Ascending aorta (tissue), 2 donors: ENCODE data around the gene MAP3K4. TPM values are rescaled to one million over a fixed set of nuclear protein-coding genes. Genes with fewer than 3 reads are reported as not detected.

Experiments used
- DNase-seq, 2 donors: peaks; one replicate each; pipeline ENCODE4 v3.0.0-alpha.2; 2019; ENCODE audit warnings: low spot score in 2 of 2
- H3K27ac ChIP-seq, 2 donors: fragments of 200-600 bp; sonication (generic); one replicate each; pipeline ENCODE4 v1.5.1; 2016 to 2017; ENCODE audit warnings: mild to moderate bottlenecking in 1 of 2
- H3K27me3 ChIP-seq: fragments of 200-600 bp; sonication (generic); one replicate; pipeline ENCODE4 v1.5.1; 2017
- H3K36me3 ChIP-seq, 2 donors: fragments of 200-600 bp; sonication (generic); one replicate each; pipeline ENCODE4 v1.5.1; 2016
- H3K4me1 ChIP-seq, 2 donors: fragments of 200-600 bp; sonication (generic); one replicate each; pipeline ENCODE4 v1.5.1; 2016 to 2017; ENCODE audit warnings: mild to moderate bottlenecking in 1 of 2
- H3K4me3 ChIP-seq, 2 donors: fragments of 200-600 bp; sonication (generic); one replicate each; pipeline ENCODE4 v1.5.1; 2016 to 2017; ENCODE audit warnings: mild to moderate bottlenecking in 1 of 2
- H3K9me3 ChIP-seq, 2 donors: fragments of 200-600 bp; sonication (generic); one replicate each; pipeline ENCODE4 v1.5.1; 2016
- CTCF ChIP-seq, 3 experiments: fragments of 200-600 bp in 2 of 3; fragments of 450-650 bp in 1 of 3; sonication (generic) in 2 of 3; IDR thresholded peaks; one replicate each; pipeline ENCODE4 v1.5.1; 2016 to 2019; ENCODE audit warnings: antibody characterized with exemption in 3 of 3, mild to moderate bottlenecking in 1 of 3, moderate library complexity in 1 of 3
- intact Hi-C: fragments of 100-400 bp; cut with DNase I; formaldehyde crosslinking; loops from one replicate; pipeline ENCODE4 v1.15.1; 2023
- total RNA-seq: library from RNA; depleted of rRNA; stranded (reverse); fragments of >200 nt; gene quantifications from one replicate; pipeline ENCODE4 v1.1.0, GENCODE V29; 2016

MAP3K4 gene
- total RNA-seq, 1 donor from 2014 or later = 14.9 TPM

- Histone ChIP-seq H3K36me3 (peaks cover 2 to 5% of the 10 kb centered on the region in 2 donors), H3K27me3 (no peaks in the 10 kb centered on the region), H3K9me3 (no peaks in the 10 kb centered on the region), H3K27ac (no peak overlapping the region), H3K4me1 (no peaks in the 10 kb centered on the region), H3K4me3 (no peak overlapping the region)
- TF ChIP-seq CTCF (IDR thresholded peaks at IDR 0.05) = no peak
- intact Hi-C loops = no loop called here
- no peak for DNase-seq
These were observed 160.3 kb downstream of the MAP3K4 start for GRCh38 chr6:161151660-161152526.

- no peak for DNase-seq
- TF ChIP-seq CTCF (IDR thresholded peaks at IDR 0.05) = no peak
These were observed 160.9 kb downstream of the MAP3K4 start for GRCh38 chr6:161152527-161152862.

GRCh38 chr6:161152907-161153662 lies 161.5 kb downstream of the MAP3K4 start:
- Histone ChIP-seq H3K9me3 (no peaks in the 10 kb centered on the region), H3K4me1 (no peaks in the 10 kb centered on the region), H3K4me3 (no peak overlapping the region), H3K36me3 (peaks cover 2 to 5% of the 10 kb centered on the region in 2 donors), H3K27ac (no peak overlapping the region), H3K27me3 (no peaks in the 10 kb centered on the region)
- DNase-seq = no peak
- intact Hi-C loops = no loop called here
- peak in 2 of 3 experiments; percentile 8 to 36 for TF ChIP-seq CTCF (IDR thresholded peaks at IDR 0.05)

More at GRCh38 chr6:161152527-161152862, 160.9 kb downstream of the MAP3K4 start:
- H3K4me1 ChIP-seq = no peaks in the 10 kb centered on the region
- H3K27ac ChIP-seq = no peak overlapping the region
- H3K9me3 ChIP-seq = no peaks in the 10 kb centered on the region
- H3K36me3 ChIP-seq = peaks cover 2 to 5% of the 10 kb centered on the region in 2 donors
- no peak overlapping the region for H3K4me3 ChIP-seq
- no peaks in the 10 kb centered on the region for H3K27me3 ChIP-seq
- intact Hi-C loops = no loop called here

GRCh38 chr6:161153725-161154124 lies 162.2 kb downstream of the MAP3K4 start:
- no peak overlapping the region for H3K27ac ChIP-seq
- intact Hi-C loops = no loop called here
- DNase-seq = no peak
- no peaks in the 10 kb centered on the region for H3K4me1 ChIP-seq
- no peaks in the 10 kb centered on the region for H3K9me3 ChIP-seq
- H3K27me3 ChIP-seq = no peaks in the 10 kb centered on the region
- peaks cover 0 to 2% of the 10 kb centered on the region in 2 donors for H3K36me3 ChIP-seq
- no peak for TF ChIP-seq CTCF (IDR thresholded peaks at IDR 0.05)
- no peak overlapping the region for H3K4me3 ChIP-seq

GRCh38 chr6:161154796-161155335 lies 163.3 kb downstream of the MAP3K4 start:
- no peak overlapping the region for H3K27ac ChIP-seq
- DNase-seq = no peak
- H3K9me3 ChIP-seq = no peaks in the 10 kb centered on the region
- peaks cover 0 to 2% of the 10 kb centered on the region in 2 donors for H3K36me3 ChIP-seq
- no peak overlapping the region for H3K4me3 ChIP-seq
- no peaks in the 10 kb centered on the region for H3K4me1 ChIP-seq
- intact Hi-C loops = no loop called here
- TF ChIP-seq CTCF (IDR thresholded peaks at IDR 0.05) = no peak
- H3K27me3 ChIP-seq = no peaks in the 10 kb centered on the region
